Middle frontal gyrus (tissue), 1 donor: ENCODE results near the gene FKBP14.
"Not testable (repeated sequence)": the region's sequence is repeated elsewhere in the genome, so short reads cannot be mapped to it uniquely, and the experiment has no call there.

Experiments used
- DNase-seq: peaks from one replicate; pipeline ENCODE4 v3.0.0-alpha.2; 2015; ENCODE audit warnings: low spot score; ENCODE audit errors: extremely low spot score

Gene FKBP14

DNA sequence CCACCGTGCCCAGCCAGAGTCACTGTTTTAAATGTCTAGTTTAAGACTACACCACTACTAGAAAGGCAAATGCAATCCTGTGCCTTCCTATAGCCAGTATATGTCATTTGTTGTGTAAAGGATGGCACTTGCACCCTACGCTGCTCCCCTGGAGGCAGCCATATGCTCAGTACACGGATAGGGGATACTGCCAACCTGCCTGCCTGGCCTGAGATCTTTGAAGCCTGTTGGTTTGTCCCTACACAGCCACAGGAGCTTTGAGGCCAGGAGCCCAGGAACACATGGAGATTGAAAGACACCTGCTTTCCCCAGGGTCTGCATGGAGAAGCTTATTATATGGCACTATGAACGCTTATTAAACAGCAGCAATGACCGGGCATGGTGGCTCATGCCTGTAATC, 34.6 kb downstream of the FKBP14 start:
- no peak for DNase-seq

DNA sequence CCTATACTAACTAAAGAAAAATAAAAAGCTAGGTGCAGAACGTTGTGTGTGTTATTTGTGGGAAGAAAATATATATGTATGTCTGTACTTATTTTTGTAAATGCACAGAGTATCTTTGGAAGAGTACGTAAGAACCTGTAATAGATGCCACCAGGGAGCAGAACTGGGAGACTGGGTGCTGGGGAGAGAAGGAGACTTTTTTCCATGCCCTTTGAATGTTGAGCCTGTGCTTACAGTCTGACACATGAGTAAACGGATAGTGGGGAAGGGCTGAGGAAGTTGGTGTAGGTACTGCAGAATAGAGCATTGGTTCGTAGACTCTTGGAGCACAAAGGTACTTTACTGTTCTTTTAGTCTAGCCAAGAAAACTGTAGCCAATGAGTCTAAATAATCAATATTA, 35.6 kb downstream of the FKBP14 start:
- DNase-seq, result no peak

GRCh38 chr7:29989257-29989995, 37.1 kb downstream of the FKBP14 start, which contains the start of gene SCRN1:
Gene SCRN1 (minus strand): TSS chr7:29989801. CDS start chr7:29969067, 20,734 bp downstream.
- no peak for DNase-seq

- DNase-seq, result no peak
Measured at GRCh38 chr7:29988424-29989256, 37.9 kb downstream of the FKBP14 start.

DNA sequence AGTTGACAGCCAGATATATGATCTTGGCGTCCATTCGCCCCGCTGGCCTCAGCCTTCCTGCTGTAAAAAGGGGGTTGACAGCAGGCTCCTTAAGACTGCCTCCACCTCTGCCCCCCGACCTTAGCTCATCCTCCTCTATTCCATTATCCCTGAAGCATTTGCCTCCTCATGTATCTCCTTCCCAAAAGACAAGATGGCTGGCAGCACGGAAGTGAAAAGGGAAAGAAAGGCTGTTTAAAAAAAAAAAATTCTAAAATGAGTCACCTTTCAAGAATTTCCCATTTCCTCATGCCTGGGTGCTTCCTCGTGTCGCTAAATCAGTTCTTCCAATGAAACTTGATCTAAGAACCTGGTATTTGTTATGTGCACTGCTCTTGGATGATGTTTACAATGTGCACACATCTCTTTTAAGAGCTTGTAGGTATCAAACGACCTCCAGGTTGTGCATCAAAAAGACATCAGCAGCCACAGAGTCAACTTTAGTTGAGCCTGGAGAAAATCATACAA, 38.6 kb downstream of the FKBP14 start:
- DNase-seq, result no peak

- DNase-seq, result no peak
Measured at GRCh38 chr7:29987083-29987482, 39.4 kb downstream of the FKBP14 start.

GRCh38 chr7:29980151-29980550, 46.4 kb downstream of the FKBP14 start:
- DNase-seq, result no peak

DNA sequence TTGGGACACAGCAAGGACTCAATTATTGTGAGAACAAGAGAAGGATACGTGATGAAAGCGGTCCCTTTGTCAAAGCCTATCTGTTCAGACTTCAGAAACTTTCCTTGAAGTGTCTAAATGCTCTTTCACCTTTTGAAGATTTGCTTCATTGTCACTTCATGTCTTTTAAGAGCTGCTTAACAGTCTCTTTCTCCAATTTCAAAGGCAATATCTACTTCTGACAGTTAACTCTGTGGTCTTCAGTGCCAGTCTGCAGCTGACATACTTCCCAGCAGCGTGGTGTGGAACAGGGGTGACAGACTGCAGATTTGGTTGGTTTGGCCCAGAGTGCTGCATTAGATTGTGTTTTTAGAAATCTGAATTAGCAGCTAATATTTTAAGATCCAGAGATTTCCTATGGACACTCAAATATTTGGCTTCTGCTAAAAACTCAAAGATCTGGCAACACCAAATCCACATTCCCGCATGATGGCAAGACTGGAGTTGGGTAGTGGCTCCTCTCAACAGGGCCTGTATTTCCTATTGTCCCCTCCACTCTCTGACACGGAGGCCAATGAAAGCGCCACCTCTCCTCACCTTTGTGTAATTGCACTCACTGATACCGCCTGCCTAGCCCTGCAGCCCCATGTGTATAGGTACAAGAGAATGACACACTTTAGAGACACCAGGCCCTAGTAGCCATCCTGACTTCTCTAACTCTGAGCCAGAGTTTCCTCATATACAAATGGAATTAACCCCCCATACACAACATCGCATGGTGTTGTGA, 48.4 kb downstream of the FKBP14 start:
- DNase-seq, result no peak

DNA sequence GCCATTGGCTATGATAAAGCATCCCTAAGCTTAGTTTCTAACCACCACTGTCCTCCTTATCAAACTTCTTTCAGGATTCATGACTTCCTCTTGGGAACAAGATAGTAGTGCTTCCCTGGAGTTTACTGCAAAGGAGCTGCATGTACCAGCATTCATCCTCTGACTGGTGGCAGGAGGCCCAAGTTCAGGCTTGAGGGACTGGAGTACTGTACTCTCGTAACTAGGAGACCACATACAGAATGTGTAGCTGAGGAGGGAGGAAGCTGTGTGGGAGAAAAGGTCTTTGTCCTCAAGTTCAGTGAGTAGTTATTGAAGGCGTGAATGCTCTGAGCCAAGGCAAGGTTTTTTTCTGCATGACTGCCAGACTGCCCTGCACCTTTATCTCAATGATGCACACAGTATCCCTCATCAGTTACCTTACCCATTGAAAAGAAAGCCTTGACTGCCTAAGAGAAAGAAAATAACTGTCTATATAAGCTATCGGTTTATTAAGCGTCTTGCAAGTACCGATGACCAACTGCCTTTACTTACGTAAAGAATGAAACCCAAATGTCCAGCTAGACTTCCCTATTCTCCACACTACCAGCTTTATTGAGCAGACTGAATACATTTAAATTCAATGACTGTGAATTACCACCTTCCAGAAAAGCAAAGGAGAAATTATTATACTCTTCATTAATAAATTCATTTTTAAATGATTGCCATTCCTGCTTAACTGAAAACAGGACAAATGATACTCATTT, 49.7 kb downstream of the FKBP14 start:
- DNase-seq, result no peak

DNA sequence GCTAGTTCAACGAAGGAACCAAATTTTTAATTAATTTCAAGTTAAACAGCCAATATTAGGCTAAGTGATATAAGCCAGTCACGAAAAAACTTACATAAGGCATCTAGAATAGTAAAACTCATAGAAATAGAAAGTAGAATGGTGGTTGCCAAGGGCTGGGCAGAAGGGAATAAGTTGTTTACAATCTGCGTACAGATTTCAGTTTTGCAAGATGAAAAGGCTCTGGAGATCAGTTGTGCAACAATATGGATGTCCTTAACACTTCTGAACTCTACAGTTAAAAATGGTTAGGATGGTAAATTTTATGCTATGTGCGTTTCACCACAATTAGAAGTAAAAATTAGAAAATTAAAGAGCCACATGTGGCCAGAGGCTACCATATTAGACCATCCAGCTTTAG, 50.2 kb downstream of the FKBP14 start:
- no peak for DNase-seq

DNA sequence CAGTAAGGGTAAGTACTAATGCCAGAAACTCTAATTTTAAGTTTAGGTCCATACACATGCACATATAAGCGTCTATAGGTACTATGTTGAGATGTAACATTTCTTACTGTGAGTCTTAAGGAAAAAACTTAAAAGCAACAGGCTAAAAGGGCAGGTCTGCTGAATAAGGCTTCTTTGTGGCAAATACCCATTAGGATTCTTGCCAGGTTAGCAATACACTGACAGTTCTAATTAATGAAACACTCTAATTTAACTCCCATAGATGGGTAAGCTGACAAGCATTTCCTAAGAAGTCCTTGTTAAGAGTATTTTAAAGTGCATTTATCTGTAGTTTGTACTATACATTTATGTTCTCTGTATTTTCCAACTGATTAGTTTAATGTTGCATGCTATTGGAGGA, 50.9 kb downstream of the FKBP14 start:
- DNase-seq, result no peak

- DNase-seq, result no peak
Measured at GRCh38 chr7:29974286-29974685, 52.2 kb downstream of the FKBP14 start.

DNA sequence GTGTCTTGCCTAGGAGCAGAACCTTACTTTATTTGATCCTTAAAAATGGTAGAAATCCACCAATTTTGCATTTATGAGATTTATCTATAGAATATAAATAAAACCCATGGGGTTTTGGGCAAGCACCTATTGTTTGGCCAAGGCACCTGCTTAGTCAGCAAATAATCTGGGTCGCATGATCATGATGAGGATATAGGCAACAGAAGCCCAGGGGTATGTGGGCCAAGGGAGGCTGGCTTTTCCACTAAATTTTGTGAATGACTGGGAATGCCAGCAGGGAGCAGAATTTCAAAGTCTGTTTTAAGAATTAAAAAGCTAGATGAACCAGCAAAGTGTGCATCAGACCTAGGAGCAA, 54.2 kb downstream of the FKBP14 start:
- DNase-seq, result no peak

- DNase-seq, result no peak
Measured at GRCh38 chr7:29971566-29972314, 54.8 kb downstream of the FKBP14 start.

DNA sequence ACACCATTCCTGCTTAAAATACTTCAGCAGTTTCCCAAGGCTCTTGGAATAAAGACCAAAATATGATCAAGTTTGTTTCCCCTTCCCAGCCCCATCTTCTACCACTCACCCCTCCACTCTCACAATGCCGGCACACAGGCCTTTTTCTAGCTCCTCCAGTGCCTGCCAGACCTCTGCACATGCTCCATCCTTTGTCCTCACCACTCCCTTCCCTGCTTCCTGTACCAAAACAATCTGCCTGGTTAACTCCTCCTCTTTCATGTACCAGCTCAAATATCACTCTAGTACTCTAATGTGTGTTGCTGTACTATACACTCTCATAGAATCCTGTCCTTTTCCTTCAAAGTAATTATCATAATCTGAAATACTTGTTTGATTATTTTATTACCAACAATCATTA, 56.3 kb downstream of the FKBP14 start:
- no peak for DNase-seq

- no peak for DNase-seq
Measured at GRCh38 chr7:29969738-29970137, 56.8 kb downstream of the FKBP14 start.

GRCh38 chr7:29968683-29969395, 57.7 kb downstream of the FKBP14 start:
- DNase-seq, result no peak

DNA sequence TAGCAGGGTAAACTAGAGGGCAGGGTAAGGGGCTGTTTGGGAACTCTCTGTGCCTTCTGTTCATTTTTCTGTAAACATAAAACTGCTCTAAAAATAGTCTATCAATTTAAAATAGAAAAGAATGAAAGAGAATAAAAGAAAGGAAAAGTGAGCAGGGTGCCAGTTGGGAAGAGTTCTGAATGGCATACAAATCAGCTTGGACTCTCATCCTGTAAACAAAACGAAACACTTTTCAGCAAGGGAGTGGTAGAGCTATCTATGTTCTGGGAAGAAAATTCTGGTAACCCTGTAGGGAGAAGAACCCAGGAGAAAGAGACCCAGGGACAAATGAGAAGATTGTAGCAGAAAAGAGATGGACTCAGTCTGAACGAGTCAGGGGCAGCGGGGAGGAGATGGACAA, 61.5 kb downstream of the FKBP14 start:
- DNase-seq, result no peak

DNA sequence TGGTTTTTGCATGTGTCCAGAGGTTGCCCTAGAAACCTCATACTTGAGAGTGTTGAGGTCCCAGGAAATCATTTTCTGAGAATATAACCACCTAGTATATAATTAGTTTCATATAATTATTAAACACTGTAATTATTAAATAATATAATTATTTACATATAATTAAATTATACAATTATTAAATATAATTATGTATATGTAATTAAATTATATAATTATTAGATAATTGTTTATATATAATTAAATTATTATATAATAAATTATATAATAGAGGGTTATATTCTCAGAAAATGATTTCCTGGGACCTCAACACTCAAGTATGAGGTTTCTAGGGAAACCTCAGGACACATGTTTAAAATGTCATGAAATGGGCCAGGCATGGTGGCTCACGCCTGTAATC, 64.5 kb downstream of the FKBP14 start:
- no peak for DNase-seq

GRCh38 chr7:29961611-29962010, 64.9 kb downstream of the FKBP14 start:
- DNase-seq, result not testable (repeated sequence)
